ENCODE results near the gene SLC12A7. TPM values are rescaled to one million over a fixed set of nuclear protein-coding genes. Genes with fewer than 3 reads are reported as not detected.

The SLC12A7 gene
- total RNA-seq, 6 experiments from 2014 or later, result 38.9 to 65.2 (median 53.3) TPM

- H3K36me3 ChIP-seq, result no peaks in the 10 kb centered on the region
- H3K27me3 ChIP-seq, result no peaks in the 10 kb centered on the region
- ATAC-seq (no peak), DNase-seq (no peak)
- TF ChIP-seq CTCF (IDR thresholded peaks at IDR 0.05), result no peak
- TF ChIP-seq POLR2A (IDR thresholded peaks at IDR 0.05), result no peak
- H3K27ac ChIP-seq, result peak overlapping the region; percentile 95 to 99 (median 99)
- no peaks in the 10 kb centered on the region for H3K9me3 ChIP-seq
- intact Hi-C loops (cut with DNase I), result no loop called here
- peaks cover 0 to 76% (median 36%) of the 10 kb centered on the region in 4 donors for H3K4me1 ChIP-seq
- H3K4me3 ChIP-seq, result peak overlapping the region; percentile 6 to 98 (median 91)
- 28% methylated on average over 16 of the region's 23 CpGs for WGBS (ENCODE audit: insufficient coverage, low coverage, low lambda C conversion rate, missing lambda C conversion rate)
Observed at GRCh38 chr5:1106385-1107166, 5.3 kb downstream of the SLC12A7 start.

- intact Hi-C loops (cut with DNase I), result no loop called here
- WGBS (ENCODE audit: insufficient coverage, low coverage, low lambda C conversion rate, missing lambda C conversion rate), result 9% methylated on average over 9 of the region's 19 CpGs
- H3K36me3 ChIP-seq, result no peaks in the 10 kb centered on the region
- H3K4me3 ChIP-seq, result peak overlapping the region; percentile 0 to 98 (median 91)
- TF ChIP-seq POLR2A (IDR thresholded peaks at IDR 0.05) (peak; percentile 48), CTCF (IDR thresholded peaks at IDR 0.05) (no peak)
- H3K4me1 ChIP-seq, result peaks cover 0 to 86% (median 41%) of the 10 kb centered on the region in 4 donors
- DNase-seq (peak; percentile 76 to 93 (median 89)), ATAC-seq (peak; percentile 31 to 49 (median 41))
- H3K27me3 ChIP-seq, result no peaks in the 10 kb centered on the region
- peak overlapping the region; percentile 95 to 99 (median 99) for H3K27ac ChIP-seq
- H3K9me3 ChIP-seq, result no peaks in the 10 kb centered on the region
Observed at GRCh38 chr5:1105350-1106265, 6.3 kb downstream of the SLC12A7 start.

- H3K36me3 ChIP-seq, result no peaks in the 10 kb centered on the region
- H3K27ac ChIP-seq, result peak overlapping the region; percentile 90 to 99 (median 95)
Observed at GRCh38 chr5:1104327-1105006, 7.4 kb downstream of the SLC12A7 start.

More at GRCh38 chr5:1104327-1105006, 7.4 kb downstream of the SLC12A7 start:
- no peaks in the 10 kb centered on the region for H3K27me3 ChIP-seq
- 20% methylated on average over 5 of the region's 27 CpGs for WGBS (ENCODE audit: insufficient coverage, low coverage, low lambda C conversion rate, missing lambda C conversion rate)
- no peaks in the 10 kb centered on the region for H3K9me3 ChIP-seq
- peak in 3 of 4 donors; percentile 0 for ATAC-seq
- DNase-seq, result no peak
- no peak for TF ChIP-seq POLR2A (IDR thresholded peaks at IDR 0.05)
- TF ChIP-seq CTCF (IDR thresholded peaks at IDR 0.05), result no peak
- intact Hi-C loops (cut with DNase I), result no loop called here
- H3K4me1 ChIP-seq, result peaks cover 0 to 93% (median 43%) of the 10 kb centered on the region in 4 donors
- peak overlapping the region; percentile 18 to 91 (median 50) for H3K4me3 ChIP-seq

Measured in right lobe of liver (tissue), 6 donors.